SK-N-MC (cell line): ENCODE results near the gene AP4E1.

Experiments
- EZH2 ChIP-seq: fragments of 200-600 bp; sonication (generic); IDR thresholded peaks from one replicate; pipeline ENCODE4 v1.6.1; 2017; ENCODE audit warnings: antibody characterized with exemption
- POLR2AphosphoS5 ChIP-seq: IDR thresholded peaks from 2 replicates; pipeline ENCODE4 v1.6.1; 2012; ENCODE audit warnings: mild to moderate bottlenecking, low read depth, low read length, borderline replicate concordance

DNA sequence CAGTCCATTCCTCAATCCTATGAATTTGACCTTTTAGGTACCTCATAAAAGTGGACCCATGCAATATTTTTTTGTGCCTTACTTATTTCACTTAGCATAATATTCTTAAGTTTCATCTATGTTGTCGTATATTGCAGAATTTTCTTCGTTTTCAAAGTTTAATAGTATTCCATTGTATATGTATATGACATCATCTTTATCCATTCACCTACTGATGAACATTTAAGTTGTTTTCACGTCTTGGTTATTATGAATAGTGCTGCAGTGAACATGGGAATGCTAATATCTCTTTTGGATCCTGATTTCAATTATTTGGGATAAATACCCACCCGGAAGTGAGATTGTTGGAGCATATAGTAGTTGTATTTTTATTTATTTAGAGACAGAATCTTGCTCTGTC lies 65.1 kb downstream of the AP4E1 start:
- TF ChIP-seq POLR2AphosphoS5: no peak
- no peak for TF ChIP-seq EZH2
